ENCODE results near the gene FAM209A. TPM values are rescaled to one million over a fixed set of nuclear protein-coding genes. Genes with fewer than 3 reads are reported as not detected.

The FAM209A gene
- total RNA-seq: not detected in 2 replicates

GRCh38 chr20:56524444-56524843 is at the start of gene FAM209A:
TSS of gene FAM209A (plus strand) at chr20:56524744. CDS start at chr20:56524809, 65 bp downstream.

GRCh38 chr20:56532946-56533345 is 8.4 kb downstream of the FAM209A start, which contains the start of gene FAM209B:
TSS of gene FAM209B (plus strand) at chr20:56533246. CDS start at chr20:56533342, 96 bp downstream.

Other genes starting within 250 kb of the FAM209A start
- gene FAM210B, start 165.8 kb upstream of the FAM209A start, total RNA-seq: 38.1 and 39.9 TPM in 2 replicates
- 14.1 and 39.9 TPM in 2 replicates for gene AURKA, start 132.5 kb upstream of the FAM209A start, total RNA-seq
- gene CSTF1, start 132.1 kb upstream of the FAM209A start, total RNA-seq: 26.1 and 28.3 TPM in 2 replicates
- gene CASS4, start 112.5 kb upstream of the FAM209A start, total RNA-seq: not detected in 2 replicates
- gene RTF2, start 56.1 kb upstream of the FAM209A start, total RNA-seq: 92.6 and 95.6 TPM in 2 replicates
- gene FAM209B, start 8.5 kb downstream of the FAM209A start, total RNA-seq: 0.18 TPM in 1 of 2 replicates, not detected in the other
- gene TFAP2C, start 104.6 kb downstream of the FAM209A start, total RNA-seq: not detected in 2 replicates

Data from endothelial cell of coronary artery (primary cell).